SK-N-SH (cell line): ENCODE results near the gene MAP1LC3A. TPM values are rescaled to one million over a fixed set of nuclear protein-coding genes. Genes with fewer than 3 reads are reported as not detected.
A peak's percentile ranks its signal among the peaks of the same experiment; 100 is the strongest.

ENCODE experiments used
- CTCF ChIA-PET: fragments of 300-600, 350-600 bp; formaldehyde crosslinking; extraction: SDS; loops from one replicate; lab custom pipeline; 2021; lab: Yijun Ruan, JAX
- POLR2A ChIA-PET: fragments of 350-600 bp; sonication (Branson Sonifier 250); formaldehyde crosslinking; extraction: SDS; loops from one replicate; lab custom pipeline; 2020; ENCODE audit warnings: antibody characterized with exemption, inconsistent platforms; lab: Yijun Ruan, JAX
- DNase-seq: peaks from one replicate; pipeline ENCODE4 v3.0.0; 2012
- H2AFZ ChIP-seq: fragments of 200-600 bp; sonication (generic); 2 replicates; pipeline ENCODE4 v1.8.1; 2016; ENCODE audit warnings: antibody characterized with exemption, mild to moderate bottlenecking, low read depth
- H3F3A ChIP-seq: fragments of 200-600 bp; sonication (generic); replicated peaks from 2 replicates; pipeline ENCODE3; 2016; ENCODE audit warnings: antibody characterized with exemption, mild to moderate bottlenecking; ENCODE audit not compliant: insufficient read depth
- H3K27ac ChIP-seq, 2 experiments: fragments of 200-500 bp in 1 of 2; fragments of 200-600 bp in 1 of 2; sonication (Bioruptor generic) in 1 of 2; sonication (generic), shearing (Covaris generic) in 1 of 2; 2 replicates each; pipeline versions ENCODE4 v1.5.1 to v1.6.1; 2014 to 2016; ENCODE audit warnings: low read depth in 2 of 2, inconsistent platforms in 1 of 2, low read length in 1 of 2, mild to moderate bottlenecking in 1 of 2, mixed read lengths in 1 of 2
- H3K27me3 ChIP-seq: fragments of 200-600 bp; sonication (generic), shearing (Covaris generic); 2 replicates; pipeline ENCODE4 v1.6.1; 2016; ENCODE audit warnings: mixed run types; ENCODE audit not compliant: insufficient read depth
- H3K36me3 ChIP-seq, 2 experiments: fragments of 200-500 bp in 1 of 2; fragments of 200-600 bp in 1 of 2; sonication (Bioruptor generic) in 1 of 2; sonication (generic) in 1 of 2; replicated peaks in 1 of 2; 2 replicates each; pipeline versions ENCODE3 to v1.5.1; 2014 to 2016; ENCODE audit warnings: low read length in 1 of 2, mild to moderate bottlenecking in 1 of 2; ENCODE audit not compliant: insufficient read depth in 2 of 2, control insufficient read depth in 1 of 2
- H3K4me1 ChIP-seq, 2 experiments: fragments of 200-500 bp in 1 of 2; fragments of 200-600 bp in 1 of 2; sonication (Bioruptor generic) in 1 of 2; sonication (generic), shearing (Covaris generic) in 1 of 2; 2 replicates each; pipeline versions ENCODE4 v1.5.1 to v1.6.1; 2014 to 2016; ENCODE audit warnings: low read depth in 1 of 2, low read length in 1 of 2, mixed run types in 1 of 2; ENCODE audit not compliant: insufficient read depth in 2 of 2, control insufficient read depth in 1 of 2
- H3K4me2 ChIP-seq: fragments of 200-600 bp; sonication (generic), shearing (Covaris generic); 2 replicates; pipeline ENCODE4 v1.6.1; 2017; ENCODE audit warnings: mixed run types
- H3K4me3 ChIP-seq, 2 experiments: fragments of 200-500 bp in 1 of 2; fragments of 200-600 bp in 1 of 2; sonication (Bioruptor generic) in 1 of 2; sonication (generic), shearing (Covaris generic) in 1 of 2; 2 replicates each; pipeline versions ENCODE4 v1.5.1 to v1.8.1; 2014 to 2016; ENCODE audit warnings: low read depth in 2 of 2, inconsistent platforms in 1 of 2, low read length in 1 of 2, mild to moderate bottlenecking in 1 of 2, mixed read lengths in 1 of 2, moderate library complexity in 1 of 2
- H3K79me2 ChIP-seq: fragments of 200-600 bp; sonication (generic); 2 replicates; pipeline ENCODE4 v1.8.1; 2017; ENCODE audit warnings: mild to moderate bottlenecking; ENCODE audit not compliant: insufficient read depth
- H3K9ac ChIP-seq: fragments of 200-600 bp; sonication (generic); 2 replicates; pipeline ENCODE4 v1.6.1; 2017; ENCODE audit warnings: mixed run types
- H3K9me2 ChIP-seq: fragments of 200-600 bp; sonication (generic); 2 replicates; pipeline ENCODE4 v1.6.1; 2017; ENCODE audit warnings: mixed run types
- H3K9me3 ChIP-seq: fragments of 200-600 bp; sonication (generic); 2 replicates; pipeline ENCODE4 v1.6.1; 2017; ENCODE audit warnings: mixed run types, mild to moderate bottlenecking, moderate library complexity
- H4K20me1 ChIP-seq: fragments of 200-600 bp; sonication (generic); 2 replicates; pipeline ENCODE4 v1.6.1; 2017; ENCODE audit warnings: mild to moderate bottlenecking, mixed run types; ENCODE audit not compliant: insufficient read depth
- CHD2 ChIP-seq: fragments of 150-350 bp; IDR thresholded peaks from 2 replicates; pipeline ENCODE4 v1.6.1; 2018; ENCODE audit warnings: low read length; ENCODE audit not compliant: partially characterized antibody
- EP300 ChIP-seq, 2 experiments: IDR thresholded peaks; 2 replicates each; pipeline versions ENCODE4 v1.4.0 to v1.6.1; 2012; ENCODE audit warnings: borderline replicate concordance in 1 of 2, low read depth in 1 of 2, low read length in 1 of 2
- EZH2phosphoT487 ChIP-seq: fragments of 200-600 bp; sonication (generic); IDR thresholded peaks from 2 replicates; pipeline ENCODE4 v1.6.1; 2017; ENCODE audit warnings: low read depth, mixed run types, mild to moderate bottlenecking, antibody characterized with exemption, moderate library complexity, borderline replicate concordance
- FOXM1 ChIP-seq: IDR thresholded peaks from 2 replicates; pipeline ENCODE4 v1.4.0; 2012; ENCODE audit warnings: low read depth, mild to moderate bottlenecking
- GABPA ChIP-seq: IDR thresholded peaks from 2 replicates; pipeline ENCODE4 v1.4.0; 2012; ENCODE audit warnings: low read depth, mild to moderate bottlenecking
- GATA2 ChIP-seq: sonication (generic); formaldehyde crosslinking; IDR thresholded peaks from 2 replicates; pipeline ENCODE4 v1.5.0; 2020; ENCODE audit warnings: mild to moderate bottlenecking, missing genetic modification reagents
- MXI1 ChIP-seq: IDR thresholded peaks from 2 replicates; pipeline ENCODE4 v1.6.1; 2012; ENCODE audit warnings: mild to moderate bottlenecking, low read depth, low read length, improper control_type of control experiment
- NFIC ChIP-seq: IDR thresholded peaks from 2 replicates; pipeline ENCODE4 v1.4.0; 2012; ENCODE audit warnings: borderline replicate concordance
- RAD21 ChIP-seq: IDR thresholded peaks from 2 replicates; pipeline ENCODE4 v1.6.1; 2012; ENCODE audit warnings: mild to moderate bottlenecking, low read length
- SIN3A ChIP-seq: IDR thresholded peaks from 2 replicates; pipeline ENCODE4 v1.6.1; 2012; ENCODE audit warnings: low read depth, mild to moderate bottlenecking, low read length, moderate library complexity, borderline replicate concordance
- SMC3 ChIP-seq: IDR thresholded peaks from 2 replicates; pipeline ENCODE4 v1.6.1; 2012; ENCODE audit warnings: low read depth, low read length, improper control_type of control experiment
- TAF1 ChIP-seq: IDR thresholded peaks from 2 replicates; pipeline ENCODE4 v1.6.1; 2012; ENCODE audit warnings: low read depth, mild to moderate bottlenecking, low read length, moderate library complexity, borderline replicate concordance
- TEAD4 ChIP-seq: IDR thresholded peaks from 2 replicates; pipeline ENCODE4 v1.4.0; 2012; ENCODE audit warnings: mild to moderate bottlenecking, borderline replicate concordance; ENCODE audit not compliant: insufficient read depth
- WGBS: methylation state at CpG from one replicate; pipeline ENCODE4 v1.1.6; 2017; ENCODE audit warnings: low lambda C conversion rate; 5-methylcytosine and 5-hydroxymethylcytosine counted together
- polyA plus RNA-seq, 3 experiments: library from polyadenylated mRNA; depleted of rRNA; stranded (reverse); fragments of >200 nt; gene quantifications; 2 replicates each; pipeline ENCODE4 v1.2.3, GENCODE V29; 2012
- TF ChIP-seq, protein P1 (sequence below): fragments of 150-350 bp; IDR thresholded peaks from 2 replicates; pipeline ENCODE4 v1.6.1; 2017; ENCODE audit warnings: antibody characterized with exemption, low read length, low read depth, borderline replicate concordance
- TF ChIP-seq, protein P2 (sequence below): fragments of 150-350 bp; IDR thresholded peaks from 2 replicates; pipeline ENCODE4 v1.6.1; 2016; ENCODE audit warnings: mild to moderate bottlenecking, low read depth, low read length
- TF ChIP-seq, protein P3 (sequence below): IDR thresholded peaks from 2 replicates; pipeline ENCODE4 v1.4.0; 2012; ENCODE audit warnings: low read depth, borderline replicate concordance

Gene MAP1LC3A
- polyA plus RNA-seq, 1 of the 3 experiments (the other 2 are of a cell fraction): 24.9 TPM

GRCh38 chr20:34536798-34537394, 21.6 kb upstream of the MAP1LC3A start:
- POLR2A ChIA-PET: interaction anchor here (0.6 kb wide), 2 partner anchors 215 to 233 kb away, joined by 3 read pairs; no protein-coding TSS in a partner anchor
- Histone ChIP-seq H3K79me2 (no peaks in the 10 kb centered on the region; the same call in none of the 2 replicates), H3K9ac (no peak overlapping the region), H3K27ac (no peak overlapping the region), H2AFZ (no peak overlapping the region), H3K4me1 (no peaks in the 10 kb centered on the region; a peak in 1 of 4 replicates), H3K36me3 (peaks cover 47 to 81% of the 10 kb centered on the region in 2 experiments), H3K27me3 (no peaks in the 10 kb centered on the region), H4K20me1 (peaks cover 19% of the 10 kb centered on the region), H3K9me2 (no peaks in the 10 kb centered on the region), H3K4me3 (no peak overlapping the region; a peak in 1 of 4 replicates), H3F3A (peaks cover 8% of the 10 kb centered on the region), H3K9me3 (no peaks in the 10 kb centered on the region), H3K4me2 (no peak overlapping the region)
- 100% methylated on average over 2 of the region's 10 CpGs for WGBS
- peak; percentile 46 for DNase-seq
- TF ChIP-seq TAF1: no peak
- peak; percentile 17; the same call in 1 of the 2 replicates for TF ChIP-seq SMC3
- 0 out of 2 replicates have a peak, but pooled peaks have one; percentile 19 for TF ChIP-seq MXI1
- peak; percentile 30 for TF ChIP-seq RAD21
- CTCF ChIA-PET: interaction anchor here (0.6 to 2.0 kb wide), 10 partner anchors 12 to 224 kb away, joined by 3 to 11 read pairs (median 4); no protein-coding TSS in a partner anchor

GRCh38 chr20:34537651-34538050, 20.9 kb upstream of the MAP1LC3A start:
- no peak overlapping the region for H3K9ac ChIP-seq
- H3K4me2 ChIP-seq: no peak overlapping the region
- peaks cover 47 to 78% of the 10 kb centered on the region in 2 experiments for H3K36me3 ChIP-seq
- peaks cover 12% of the 10 kb centered on the region for H4K20me1 ChIP-seq
- no peaks in the 10 kb centered on the region for H3K4me1 ChIP-seq
- H3K27me3 ChIP-seq: no peaks in the 10 kb centered on the region
- H2AFZ ChIP-seq: no peak overlapping the region
- H3K27ac ChIP-seq: no peak overlapping the region
- no peak overlapping the region for H3K4me3 ChIP-seq
- ChIA-PET CTCF (interaction anchor here (1.2 to 3.6 kb wide), 14 partner anchors 7 to 225 kb away, joined by 3 to 26 read pairs (median 6); no protein-coding TSS in a partner anchor), POLR2A (no interaction called here)
- WGBS: 90% methylated on average over 6 of the region's 8 CpGs
- no peak for DNase-seq
- H3K79me2 ChIP-seq: no peaks in the 10 kb centered on the region; the same call in none of the 2 replicates
- no peaks in the 10 kb centered on the region for H3K9me2 ChIP-seq
- peaks cover 8% of the 10 kb centered on the region for H3F3A ChIP-seq
- no peaks in the 10 kb centered on the region for H3K9me3 ChIP-seq
- TF ChIP-seq GABPA (no peak), EZH2phosphoT487 (no peak), SIN3A (no peak), NFIC (no peak), EP300 (IDR thresholded peaks at IDR 0.05; ENCODE audit: borderline replicate concordance in 1 of 2, low read depth in 1 of 2, low read length in 1 of 2) (no peak), FOXM1 (no peak), CHD2 (no peak), TEAD4 (no peak), GATA2 (CRISPR knock-in tag) (no peak)
- TF ChIP-seq, protein P1, sequence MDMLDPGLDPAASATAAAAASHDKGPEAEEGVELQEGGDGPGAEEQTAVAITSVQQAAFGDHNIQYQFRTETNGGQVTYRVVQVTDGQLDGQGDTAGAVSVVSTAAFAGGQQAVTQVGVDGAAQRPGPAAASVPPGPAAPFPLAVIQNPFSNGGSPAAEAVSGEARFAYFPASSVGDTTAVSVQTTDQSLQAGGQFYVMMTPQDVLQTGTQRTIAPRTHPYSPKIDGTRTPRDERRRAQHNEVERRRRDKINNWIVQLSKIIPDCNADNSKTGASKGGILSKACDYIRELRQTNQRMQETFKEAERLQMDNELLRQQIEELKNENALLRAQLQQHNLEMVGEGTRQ: no peak
- TF ChIP-seq, protein P2, sequence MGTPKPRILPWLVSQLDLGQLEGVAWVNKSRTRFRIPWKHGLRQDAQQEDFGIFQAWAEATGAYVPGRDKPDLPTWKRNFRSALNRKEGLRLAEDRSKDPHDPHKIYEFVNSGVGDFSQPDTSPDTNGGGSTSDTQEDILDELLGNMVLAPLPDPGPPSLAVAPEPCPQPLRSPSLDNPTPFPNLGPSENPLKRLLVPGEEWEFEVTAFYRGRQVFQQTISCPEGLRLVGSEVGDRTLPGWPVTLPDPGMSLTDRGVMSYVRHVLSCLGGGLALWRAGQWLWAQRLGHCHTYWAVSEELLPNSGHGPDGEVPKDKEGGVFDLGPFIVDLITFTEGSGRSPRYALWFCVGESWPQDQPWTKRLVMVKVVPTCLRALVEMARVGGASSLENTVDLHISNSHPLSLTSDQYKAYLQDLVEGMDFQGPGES: no peak
- TF ChIP-seq, protein P3, sequence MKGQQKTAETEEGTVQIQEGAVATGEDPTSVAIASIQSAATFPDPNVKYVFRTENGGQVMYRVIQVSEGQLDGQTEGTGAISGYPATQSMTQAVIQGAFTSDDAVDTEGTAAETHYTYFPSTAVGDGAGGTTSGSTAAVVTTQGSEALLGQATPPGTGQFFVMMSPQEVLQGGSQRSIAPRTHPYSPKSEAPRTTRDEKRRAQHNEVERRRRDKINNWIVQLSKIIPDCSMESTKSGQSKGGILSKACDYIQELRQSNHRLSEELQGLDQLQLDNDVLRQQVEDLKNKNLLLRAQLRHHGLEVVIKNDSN: no peak
